Measurements from ENCODE around the gene EVA1C. TPM values are rescaled to one million over a fixed set of nuclear protein-coding genes. Genes with fewer than 3 reads are reported as not detected.
"Not testable (repeated sequence)": the region's sequence is repeated elsewhere in the genome, so short reads cannot be mapped to it uniquely, and the experiment has no call there.

The EVA1C gene
- total RNA-seq, 1 donor from 2014 or later, result 147 TPM

- H3K27ac ChIP-seq, result no peak overlapping the region
- no peak for TF ChIP-seq CTCF (IDR thresholded peaks at IDR 0.05)
- H3K4me1 ChIP-seq, result no peaks in the 10 kb centered on the region
- no peaks in the 10 kb centered on the region for H3K9me3 ChIP-seq
- intact Hi-C loops (cut with DNase I), result no loop called here
- H3K36me3 ChIP-seq, result no peaks in the 10 kb centered on the region
- DNase-seq (ENCODE audit: low spot score in 2 of 2), result no peak
- H3K4me3 ChIP-seq, result no peak overlapping the region
- H3K27me3 ChIP-seq, result no peaks in the 10 kb centered on the region
Measured at GRCh38 chr21:32538147-32538792, 125.8 kb downstream of the EVA1C start.

- Histone ChIP-seq H3K4me1 (no peaks in the 10 kb centered on the region), H3K4me3 (no peak overlapping the region), H3K9me3 (no peaks in the 10 kb centered on the region), H3K36me3 (no peaks in the 10 kb centered on the region), H3K27ac (no peak overlapping the region), H3K27me3 (no peaks in the 10 kb centered on the region)
- no peak for TF ChIP-seq CTCF (IDR thresholded peaks at IDR 0.05)
- DNase-seq (ENCODE audit: low spot score in 2 of 2), result no peak
- intact Hi-C loops (cut with DNase I), result no loop called here
Measured at GRCh38 chr21:32539378-32539777, 126.9 kb downstream of the EVA1C start.

- intact Hi-C loops (cut with DNase I); H3K27me3 ChIP-seq; H3K4me3 ChIP-seq; H3K4me1 ChIP-seq; H3K36me3 ChIP-seq; H3K9me3 ChIP-seq; DNase-seq (ENCODE audit: low spot score in 2 of 2); H3K27ac ChIP-seq: not testable (repeated sequence)
Measured at GRCh38 chr21:32543056-32543455, 130.6 kb downstream of the EVA1C start.

- Histone ChIP-seq H3K4me3 (no peak overlapping the region), H3K4me1 (no peaks in the 10 kb centered on the region), H3K9me3 (no peaks in the 10 kb centered on the region), H3K27ac (no peak overlapping the region), H3K27me3 (no peaks in the 10 kb centered on the region), H3K36me3 (no peaks in the 10 kb centered on the region)
- TF ChIP-seq CTCF (IDR thresholded peaks at IDR 0.05), result no peak
- DNase-seq (ENCODE audit: low spot score in 2 of 2), result no peak
- intact Hi-C loops (cut with DNase I), result no loop called here
Measured at GRCh38 chr21:32543975-32544374, 131.5 kb downstream of the EVA1C start.

GRCh38 chr21:32544697-32545096 is 132.2 kb downstream of the EVA1C start:
- Histone ChIP-seq H3K4me1 (no peaks in the 10 kb centered on the region), H3K4me3 (no peak overlapping the region), H3K27me3 (no peaks in the 10 kb centered on the region), H3K36me3 (no peaks in the 10 kb centered on the region), H3K9me3 (no peaks in the 10 kb centered on the region), H3K27ac (no peak overlapping the region)
- TF ChIP-seq CTCF (IDR thresholded peaks at IDR 0.05), result no peak
- no peak for DNase-seq (ENCODE audit: low spot score in 2 of 2)
- intact Hi-C loops (cut with DNase I), result no loop called here

- Histone ChIP-seq H3K27me3 (no peaks in the 10 kb centered on the region), H3K4me1 (no peaks in the 10 kb centered on the region), H3K36me3 (no peaks in the 10 kb centered on the region), H3K4me3 (no peak overlapping the region), H3K9me3 (no peaks in the 10 kb centered on the region), H3K27ac (no peak overlapping the region)
- no peak for DNase-seq (ENCODE audit: low spot score in 2 of 2)
- intact Hi-C loops (cut with DNase I), result no loop called here
- TF ChIP-seq CTCF (IDR thresholded peaks at IDR 0.05), result no peak
Measured at GRCh38 chr21:32545948-32546441, 133.5 kb downstream of the EVA1C start.
